Breast epithelium (tissue), 4 donors: Measurements from ENCODE around the gene ICAM4. TPM values are rescaled to one million over a fixed set of nuclear protein-coding genes. Genes with fewer than 3 reads are reported as not detected.
"Not testable (repeated sequence)": the region's sequence is repeated elsewhere in the genome, so short reads cannot be mapped to it uniquely, and the experiment has no call there.

Source experiments
- DNase-seq, 2 donors: peaks; one replicate each; pipeline ENCODE4 v3.0.0-alpha.2; 2019; ENCODE audit warnings: low spot score in 2 of 2
- H3K27ac ChIP-seq, 2 donors: fragments of 200-600 bp; sonication (generic) in 1 of 2; one replicate each; pipeline ENCODE4 v1.5.1; 2016 to 2019; ENCODE audit warnings: mild to moderate bottlenecking in 1 of 2
- H3K27me3 ChIP-seq, 2 donors: fragments of 200-600 bp; sonication (generic) in 1 of 2; one replicate each; pipeline versions ENCODE4 v1.5.1 to v1.6.0; 2017 to 2019; ENCODE audit warnings: control low read depth in 1 of 2, mild to moderate bottlenecking in 1 of 2
- H3K36me3 ChIP-seq: fragments of 200-600 bp; one replicate; pipeline ENCODE4 v1.5.1; 2019
- H3K4me1 ChIP-seq, 2 donors: fragments of 200-600 bp; sonication (generic); one replicate each; pipeline ENCODE4 v1.5.1; 2016 to 2019; ENCODE audit warnings: control low read depth in 1 of 2
- H3K4me3 ChIP-seq, 3 donors: fragments of 200-600 bp; sonication (generic); 1 replicate in 2 of 3; 2 replicates in 1 of 3; pipeline ENCODE4 v1.5.1; 2016 to 2019; ENCODE audit warnings: mild to moderate bottlenecking in 3 of 3, moderate library complexity in 2 of 3
- H3K9me3 ChIP-seq, 2 donors: fragments of 200-600 bp; sonication (generic) in 1 of 2; one replicate each; pipeline ENCODE4 v1.5.1; 2016 to 2019; ENCODE audit warnings: control low read depth in 1 of 2
- POLR2A ChIP-seq: fragments of 450-650 bp; IDR thresholded peaks from one replicate; pipeline ENCODE4 v1.6.1; 2016; ENCODE audit warnings: antibody characterized with exemption, mild to moderate bottlenecking, moderate library complexity
- POLR2AphosphoS5 ChIP-seq, 3 donors: sonication (generic); formaldehyde crosslinking; IDR thresholded peaks; one replicate each; pipeline ENCODE4 v1.6.1; 2017; ENCODE audit warnings: antibody characterized with exemption in 3 of 3
- intact Hi-C: fragments of 100-400 bp; cut with DNase I; formaldehyde crosslinking; loops from one replicate; pipeline ENCODE4 v1.15.1; 2023; ENCODE audit warnings: low total_unique reads
- total RNA-seq, 3 donors: library from RNA; depleted of rRNA; stranded (reverse); fragments of >200 nt; gene quantifications; one replicate each; pipeline ENCODE4 v1.1.0, GENCODE V29; 2016
- TF ChIP-seq, protein P1 (sequence below), 3 donors: fragments of 450-650 bp; IDR thresholded peaks; one replicate each; pipeline ENCODE4 v1.5.1; 2016 to 2017; ENCODE audit warnings: antibody characterized with exemption in 3 of 3, mild to moderate bottlenecking in 3 of 3, moderate library complexity in 3 of 3

ICAM4 gene, protein sequence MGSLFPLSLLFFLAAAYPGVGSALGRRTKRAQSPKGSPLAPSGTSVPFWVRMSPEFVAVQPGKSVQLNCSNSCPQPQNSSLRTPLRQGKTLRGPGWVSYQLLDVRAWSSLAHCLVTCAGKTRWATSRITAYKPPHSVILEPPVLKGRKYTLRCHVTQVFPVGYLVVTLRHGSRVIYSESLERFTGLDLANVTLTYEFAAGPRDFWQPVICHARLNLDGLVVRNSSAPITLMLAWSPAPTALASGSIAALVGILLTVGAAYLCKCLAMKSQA
- 1 to 10 TPM in 2 of 3 donors, not detected in 1; 1.1 to 1.6 TPM for total RNA-seq

DNA sequence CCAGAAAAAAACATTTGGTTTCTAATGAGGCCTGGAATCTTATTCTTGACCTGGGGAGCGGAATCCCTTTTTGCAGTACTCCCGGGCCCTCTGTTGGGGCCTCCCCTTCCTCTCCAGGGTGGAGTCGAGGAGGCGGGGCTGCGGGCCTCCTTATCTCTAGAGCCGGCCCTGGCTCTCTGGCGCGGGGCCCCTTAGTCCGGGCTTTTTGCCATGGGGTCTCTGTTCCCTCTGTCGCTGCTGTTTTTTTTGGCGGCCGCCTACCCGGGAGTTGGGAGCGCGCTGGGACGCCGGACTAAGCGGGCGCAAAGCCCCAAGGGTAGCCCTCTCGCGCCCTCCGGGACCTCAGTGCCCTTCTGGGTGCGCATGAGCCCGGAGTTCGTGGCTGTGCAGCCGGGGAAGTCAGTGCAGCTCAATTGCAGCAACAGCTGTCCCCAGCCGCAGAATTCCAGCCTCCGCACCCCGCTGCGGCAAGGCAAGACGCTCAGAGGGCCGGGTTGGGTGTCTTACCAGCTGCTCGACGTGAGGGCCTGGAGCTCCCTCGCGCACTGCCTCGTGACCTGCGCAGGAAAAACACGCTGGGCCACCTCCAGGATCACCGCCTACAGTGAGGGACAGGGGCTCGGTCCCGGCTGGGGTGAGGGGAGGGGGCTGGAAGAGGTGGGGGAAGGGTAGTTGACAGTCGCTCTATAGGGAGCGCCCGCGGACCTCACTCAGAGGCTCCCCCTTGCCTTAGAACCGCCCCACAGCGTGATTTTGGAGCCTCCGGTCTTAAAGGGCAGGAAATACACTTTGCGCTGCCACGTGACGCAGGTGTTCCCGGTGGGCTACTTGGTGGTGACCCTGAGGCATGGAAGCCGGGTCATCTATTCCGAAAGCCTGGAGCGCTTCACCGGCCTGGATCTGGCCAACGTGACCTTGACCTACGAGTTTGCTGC, at the start of gene ICAM4:
TSS of gene ICAM4 (plus strand) at position 153 of the 935 bp plus-strand sequence. CDS start at position 211, 58 bp downstream.
- intact Hi-C loops = no loop called here
- no peaks in the 10 kb centered on the region for H3K9me3 ChIP-seq
- H3K4me1 ChIP-seq = peaks cover 19 to 22% of the 10 kb centered on the region in 2 donors
- no peak for DNase-seq
- H3K27ac ChIP-seq = peak within 1 kb of the TSS; percentile 26 to 32
- H3K36me3 ChIP-seq = no peaks in the 10 kb centered on the region
- peaks cover 11 to 37% of the 10 kb centered on the region in 2 donors for H3K27me3 ChIP-seq
- TF ChIP-seq POLR2A (no peak), POLR2AphosphoS5 (IDR thresholded peaks at IDR 0.05) (no peak)
- TF ChIP-seq, protein P1, sequence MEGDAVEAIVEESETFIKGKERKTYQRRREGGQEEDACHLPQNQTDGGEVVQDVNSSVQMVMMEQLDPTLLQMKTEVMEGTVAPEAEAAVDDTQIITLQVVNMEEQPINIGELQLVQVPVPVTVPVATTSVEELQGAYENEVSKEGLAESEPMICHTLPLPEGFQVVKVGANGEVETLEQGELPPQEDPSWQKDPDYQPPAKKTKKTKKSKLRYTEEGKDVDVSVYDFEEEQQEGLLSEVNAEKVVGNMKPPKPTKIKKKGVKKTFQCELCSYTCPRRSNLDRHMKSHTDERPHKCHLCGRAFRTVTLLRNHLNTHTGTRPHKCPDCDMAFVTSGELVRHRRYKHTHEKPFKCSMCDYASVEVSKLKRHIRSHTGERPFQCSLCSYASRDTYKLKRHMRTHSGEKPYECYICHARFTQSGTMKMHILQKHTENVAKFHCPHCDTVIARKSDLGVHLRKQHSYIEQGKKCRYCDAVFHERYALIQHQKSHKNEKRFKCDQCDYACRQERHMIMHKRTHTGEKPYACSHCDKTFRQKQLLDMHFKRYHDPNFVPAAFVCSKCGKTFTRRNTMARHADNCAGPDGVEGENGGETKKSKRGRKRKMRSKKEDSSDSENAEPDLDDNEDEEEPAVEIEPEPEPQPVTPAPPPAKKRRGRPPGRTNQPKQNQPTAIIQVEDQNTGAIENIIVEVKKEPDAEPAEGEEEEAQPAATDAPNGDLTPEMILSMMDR (IDR thresholded peaks at IDR 0.05) = no peak
- peak within 1 kb of the TSS in 2 of 3 donors; percentile 10 to 37 for H3K4me3 ChIP-seq

DNA sequence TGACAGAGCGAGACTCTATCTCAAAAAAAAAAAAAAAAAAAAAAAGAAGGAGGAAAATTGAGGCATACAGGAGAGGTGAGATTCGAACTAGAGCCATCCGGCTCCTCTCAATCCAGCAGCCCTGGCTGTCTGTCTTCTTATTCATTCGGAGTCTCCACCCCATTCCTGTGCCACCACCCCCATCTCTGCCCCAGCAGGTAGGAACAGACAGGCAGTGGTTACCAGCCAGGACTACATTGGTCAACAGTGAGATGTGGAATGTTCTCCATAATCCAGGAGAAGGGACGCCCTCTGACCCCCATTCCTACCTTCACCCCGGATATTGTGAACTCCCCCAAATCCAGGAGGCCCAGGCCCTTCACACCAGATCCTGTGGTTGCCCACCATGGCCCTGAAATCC, 49.1 kb upstream of the ICAM4 start:
- no peak for DNase-seq
- no peaks in the 10 kb centered on the region for H3K9me3 ChIP-seq
- H3K27me3 ChIP-seq = no peaks in the 10 kb centered on the region
- peaks cover 0 to 4% of the 10 kb centered on the region in 2 donors for H3K4me1 ChIP-seq
- H3K27ac ChIP-seq = peak overlapping the region; percentile 42 to 82
- no peak for TF ChIP-seq POLR2A
- TF ChIP-seq, protein P1 (IDR thresholded peaks at IDR 0.05) = no peak
- H3K4me3 ChIP-seq = no peak overlapping the region
- intact Hi-C loops = loop anchor here (10.0 kb wide), 1 partner anchor 123 kb away; the partner anchor contains the start of genes EIF3G and P2RY11
- no peaks in the 10 kb centered on the region for H3K36me3 ChIP-seq

DNA sequence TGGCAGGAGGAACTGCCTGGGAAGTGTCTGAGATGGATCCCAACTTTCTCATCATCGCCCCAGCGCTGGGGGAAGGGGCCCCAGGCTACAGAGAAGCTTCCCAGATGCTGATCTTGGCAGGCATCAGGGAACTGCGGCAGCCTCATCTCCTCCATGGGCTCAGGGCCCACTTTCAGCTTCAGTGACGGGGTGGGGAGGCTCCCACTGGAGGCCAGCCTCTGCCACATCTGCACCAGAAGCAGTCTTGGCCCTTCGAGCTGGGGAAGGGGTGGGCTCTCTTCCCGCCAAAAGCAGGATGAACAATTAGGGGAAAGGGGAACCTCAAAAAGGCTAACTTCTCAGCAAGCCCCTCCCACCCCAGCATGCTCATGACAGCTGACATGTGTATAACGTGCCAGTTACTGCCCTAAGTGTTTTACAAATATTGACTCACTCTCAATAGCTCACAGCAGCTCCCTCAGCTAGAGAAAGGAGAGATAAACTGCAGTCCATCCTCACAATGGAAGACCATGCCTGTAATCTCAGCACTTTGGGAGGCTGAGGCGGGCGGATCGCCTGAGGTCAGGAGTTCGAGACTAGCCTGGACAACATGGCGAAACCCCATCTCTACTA, 48.5 kb upstream of the ICAM4 start:
- Histone ChIP-seq H3K27ac (peak overlapping the region; percentile 42 to 82), H3K9me3 (no peaks in the 10 kb centered on the region), H3K4me1 (peaks cover 0 to 4% of the 10 kb centered on the region in 2 donors)

DNA sequence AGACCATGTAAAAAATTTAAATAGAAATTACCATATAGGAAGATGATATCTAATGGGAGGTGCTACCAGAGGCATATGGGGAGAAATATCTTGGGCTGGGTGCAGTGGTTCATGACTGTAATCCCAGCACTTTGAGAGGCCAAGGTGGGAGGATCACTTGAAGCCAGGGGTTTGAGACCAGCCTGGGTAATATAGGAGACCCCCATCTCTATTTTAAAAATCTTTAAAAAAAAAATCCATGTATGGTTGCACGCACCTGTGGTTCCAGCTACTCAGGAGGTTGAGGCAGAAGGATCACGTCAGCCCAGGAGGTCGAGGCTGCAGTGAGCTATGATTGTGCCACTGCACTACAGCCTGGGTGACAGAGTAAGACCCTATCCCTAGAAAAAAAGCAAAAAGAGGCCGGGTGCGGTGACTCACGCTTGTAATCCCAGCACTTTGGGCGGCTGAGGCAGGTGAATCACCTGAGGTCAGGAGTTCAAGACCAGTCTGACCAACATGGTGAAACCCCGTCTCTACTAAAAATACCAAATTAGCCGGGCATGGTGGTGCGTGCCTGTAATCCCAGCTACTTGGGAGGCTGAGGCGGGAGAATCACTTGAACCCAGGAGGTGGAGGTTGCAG, 44.8 kb upstream of the ICAM4 start:
- intact Hi-C loops, H3K27me3 ChIP-seq, H3K4me1 ChIP-seq, H3K9me3 ChIP-seq, H3K4me3 ChIP-seq, H3K36me3 ChIP-seq, H3K27ac ChIP-seq, DNase-seq: not testable (repeated sequence)

More for the DNA sequence above, 48.5 kb upstream of the ICAM4 start:
- TF ChIP-seq POLR2AphosphoS5 (IDR thresholded peaks at IDR 0.05) (peak in 1 of 3 donors; percentile 11), POLR2A (no peak)
- intact Hi-C loops = loop anchor here (10.0 kb wide), 1 partner anchor 123 kb away; the partner anchor contains the start of genes EIF3G and P2RY11
- no peak for DNase-seq
- H3K4me3 ChIP-seq = no peak overlapping the region
- H3K36me3 ChIP-seq = no peaks in the 10 kb centered on the region
- H3K27me3 ChIP-seq = no peaks in the 10 kb centered on the region

DNA sequence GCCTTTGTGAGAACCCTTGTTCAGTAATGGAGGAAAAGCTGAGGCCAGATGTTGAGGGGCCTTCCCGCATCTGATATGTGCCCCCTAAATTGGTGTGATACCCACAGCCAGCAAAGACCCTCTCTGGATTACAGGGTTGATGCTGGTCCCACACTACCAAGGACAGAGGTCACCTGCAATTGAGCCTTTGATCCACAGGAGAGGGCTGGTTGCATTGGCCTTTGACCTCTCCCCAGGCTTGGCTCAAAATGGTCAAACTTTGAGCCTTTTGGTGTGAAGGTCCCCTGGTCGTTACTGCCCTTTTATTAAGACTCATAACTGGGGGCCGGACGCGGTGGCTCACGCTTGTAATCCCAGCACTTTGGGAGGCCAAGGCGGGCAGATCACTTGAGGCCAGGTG, 43.1 kb upstream of the ICAM4 start:
- no peak overlapping the region for H3K27ac ChIP-seq
- H3K27me3 ChIP-seq = no peaks in the 10 kb centered on the region
- TF ChIP-seq POLR2A (no peak), POLR2AphosphoS5 (IDR thresholded peaks at IDR 0.05) (no peak)
- TF ChIP-seq, protein P1 (IDR thresholded peaks at IDR 0.05) = no peak
- DNase-seq = no peak
- no peaks in the 10 kb centered on the region for H3K9me3 ChIP-seq
- no peaks in the 10 kb centered on the region for H3K4me1 ChIP-seq
- no peaks in the 10 kb centered on the region for H3K36me3 ChIP-seq
- no peak overlapping the region for H3K4me3 ChIP-seq
- intact Hi-C loops = no loop called here
